OCI-LY7 (cell line): ENCODE results near the gene WNK2. TPM values are rescaled to one million over a fixed set of nuclear protein-coding genes. Genes with fewer than 3 reads are reported as not detected.

Experiments
- BruUV-seq: library from RNA; stranded (reverse); fragments of 400-500 nt; replicated peaks from 2 replicates; lab custom pipeline; 2021; lab: Mats Ljungman, UMichigan
- CTCF ChIA-PET: fragments of 300-600 bp; sonication (Branson Sonifier 250); formaldehyde crosslinking; loops from one replicate; lab custom pipeline; 2022; ENCODE audit warnings: antibody characterized with exemption; ENCODE audit not compliant: unreplicated experiment; lab: Charles Lee
- POLR2A ChIA-PET: fragments of 300-600 bp; sonication (Branson Sonifier 250); formaldehyde crosslinking; loops from one replicate; lab custom pipeline; 2022; ENCODE audit warnings: antibody characterized with exemption; lab: Charles Lee
- DNase-seq: peaks from one replicate; pipeline ENCODE4 v3.0.0-alpha.2; 2015; ENCODE audit warnings: low spot score
- H2AFZ ChIP-seq: fragments of 200-600 bp; sonication (generic), shearing (Covaris generic); 2 replicates; pipeline ENCODE4 v1.6.1; 2014; ENCODE audit warnings: mild to moderate bottlenecking, antibody characterized with exemption, low read length, moderate library complexity
- H3K27ac ChIP-seq: fragments of 200-600 bp; sonication (generic); 2 replicates; pipeline ENCODE4 v1.5.1; 2014; ENCODE audit warnings: mixed run types, low read depth, mild to moderate bottlenecking, moderate library complexity, low read length, inconsistent platforms; ENCODE audit not compliant: poor library complexity, severe bottlenecking
- H3K36me3 ChIP-seq: fragments of 200-600 bp; sonication (generic); 2 replicates; pipeline ENCODE4 v1.6.1; 2014; ENCODE audit warnings: mild to moderate bottlenecking, antibody characterized with exemption, low read length, moderate library complexity, mixed read lengths; ENCODE audit not compliant: insufficient read depth
- H3K4me1 ChIP-seq: fragments of 200-600 bp; sonication (generic); 2 replicates; pipeline ENCODE4 v1.5.1; 2014; ENCODE audit warnings: mild to moderate bottlenecking, low read length; ENCODE audit not compliant: insufficient read depth, poor library complexity, severe bottlenecking
- H3K4me2 ChIP-seq: fragments of 200-600 bp; sonication (generic); 2 replicates; pipeline ENCODE4 v1.6.1; 2014; ENCODE audit warnings: mild to moderate bottlenecking, low read length
- H3K4me3 ChIP-seq: fragments of 200-600 bp; sonication (generic); 2 replicates; pipeline ENCODE4 v1.5.1; 2014; ENCODE audit warnings: mild to moderate bottlenecking, low read depth, low read length; ENCODE audit not compliant: poor library complexity, severe bottlenecking
- H3K79me2 ChIP-seq: fragments of 200-600 bp; sonication (generic); 2 replicates; pipeline ENCODE4 v1.6.1; 2016; ENCODE audit warnings: low read depth, mild to moderate bottlenecking, low read length, moderate library complexity, mixed read lengths; ENCODE audit not compliant: insufficient read depth
- H3K9me2 ChIP-seq: fragments of 200-600 bp; sonication (generic); 2 replicates; pipeline ENCODE4 v1.6.1; 2016; ENCODE audit warnings: mild to moderate bottlenecking, low read length, mixed read lengths; ENCODE audit not compliant: insufficient read depth
- H3K9me3 ChIP-seq: fragments of 200-600 bp; sonication (generic); 2 replicates; pipeline ENCODE4 v1.6.1; 2014; ENCODE audit warnings: mild to moderate bottlenecking, mixed run types, low read length, mixed read lengths
- H4K20me1 ChIP-seq: fragments of 200-600 bp; sonication (generic); 2 replicates; pipeline ENCODE4 v1.6.1; 2014; ENCODE audit warnings: mild to moderate bottlenecking, antibody characterized with exemption, low read length, moderate library complexity, mixed read lengths; ENCODE audit not compliant: insufficient read depth
- CTCF ChIP-seq: fragments of 200-600 bp; sonication (generic); conservative IDR thresholded peaks from 2 replicates; pipeline ENCODE4 v1.5.1; 2014; ENCODE audit warnings: mild to moderate bottlenecking, antibody characterized with exemption, low read length, moderate library complexity, mixed read lengths
- EZH2phosphoT487 ChIP-seq: fragments of 200-600 bp; sonication (generic); IDR thresholded peaks from 2 replicates; pipeline ENCODE4 v1.6.1; 2018; ENCODE audit warnings: low read depth, borderline replicate concordance, mild to moderate bottlenecking, mixed run types, antibody characterized with exemption, low read length, moderate library complexity, mixed read lengths
- intact Hi-C: fragments of 100-400 bp; cut with micrococcal nuclease; formaldehyde crosslinking; loops from one replicate; pipeline ENCODE4 v1.10.0; 2022; ENCODE audit not compliant: unreplicated experiment
- total RNA-seq, 2 experiments: library from RNA; depleted of rRNA in 1 of 2; stranded (reverse); fragments of >200 nt in 1 of 2; shearing (Covaris generic) in 1 of 2; gene quantifications; 2 replicates each; pipeline ENCODE4 v1.2.3, GENCODE V29; 2014 to 2022

Gene WNK2
- total RNA-seq, 2 experiments from 2014 or later = 142 to 194 TPM

GRCh38 chr9:93235300-93235960, 51.5 kb downstream of the WNK2 start:
- TF ChIP-seq EZH2phosphoT487 = no peak
- TF ChIP-seq CTCF = no peak
- Histone ChIP-seq H2AFZ (no peak overlapping the region), H3K4me3 (no peak overlapping the region), H3K79me2 (no peaks in the 10 kb centered on the region), H4K20me1 (no peaks in the 10 kb centered on the region), H3K36me3 (no peaks in the 10 kb centered on the region), H3K27ac (no peak overlapping the region), H3K9me3 (no peaks in the 10 kb centered on the region), H3K4me1 (peaks cover 9% of the 10 kb centered on the region), H3K4me2 (no peak overlapping the region), H3K9me2 (no peaks in the 10 kb centered on the region)
- ChIA-PET CTCF (no interaction called here), POLR2A (no interaction called here)
- intact Hi-C loops = no loop called here
- no TSS peak for BruUV-seq
- no peak for DNase-seq

- H3K9me3 ChIP-seq = no peaks in the 10 kb centered on the region
- H3K9me2 ChIP-seq = no peaks in the 10 kb centered on the region
- peaks cover 9% of the 10 kb centered on the region for H3K4me1 ChIP-seq
- no TSS peak for BruUV-seq
- ChIA-PET POLR2A (no interaction called here), CTCF (no interaction called here)
- no peaks in the 10 kb centered on the region for H4K20me1 ChIP-seq
- no peak overlapping the region for H2AFZ ChIP-seq
- no peak overlapping the region for H3K27ac ChIP-seq
- intact Hi-C loops = no loop called here
- H3K4me2 ChIP-seq = no peak overlapping the region
- TF ChIP-seq CTCF = no peak
- TF ChIP-seq EZH2phosphoT487 = no peak
- H3K79me2 ChIP-seq = no peaks in the 10 kb centered on the region
- no peak overlapping the region for H3K4me3 ChIP-seq
- no peak for DNase-seq
- no peaks in the 10 kb centered on the region for H3K36me3 ChIP-seq
Observed at GRCh38 chr9:93236541-93237206, 52.7 kb downstream of the WNK2 start.

GRCh38 chr9:93237540-93237939, 53.6 kb downstream of the WNK2 start:
- no TSS peak for BruUV-seq
- ChIA-PET CTCF (no interaction called here), POLR2A (no interaction called here)
- no peak for DNase-seq
- H4K20me1 ChIP-seq = no peaks in the 10 kb centered on the region
- no peak overlapping the region for H3K4me2 ChIP-seq
- no peak overlapping the region for H3K27ac ChIP-seq
- no peaks in the 10 kb centered on the region for H3K36me3 ChIP-seq
- no peak overlapping the region for H3K4me3 ChIP-seq
- peaks cover 9% of the 10 kb centered on the region for H3K4me1 ChIP-seq
- TF ChIP-seq EZH2phosphoT487 = no peak
- no peak for TF ChIP-seq CTCF
- no peaks in the 10 kb centered on the region for H3K9me2 ChIP-seq
- H3K9me3 ChIP-seq = no peaks in the 10 kb centered on the region
- H2AFZ ChIP-seq = no peak overlapping the region
- no peaks in the 10 kb centered on the region for H3K79me2 ChIP-seq
- intact Hi-C loops = no loop called here
